ENCODE results near the gene BMPER.

Gene BMPER

DNA sequence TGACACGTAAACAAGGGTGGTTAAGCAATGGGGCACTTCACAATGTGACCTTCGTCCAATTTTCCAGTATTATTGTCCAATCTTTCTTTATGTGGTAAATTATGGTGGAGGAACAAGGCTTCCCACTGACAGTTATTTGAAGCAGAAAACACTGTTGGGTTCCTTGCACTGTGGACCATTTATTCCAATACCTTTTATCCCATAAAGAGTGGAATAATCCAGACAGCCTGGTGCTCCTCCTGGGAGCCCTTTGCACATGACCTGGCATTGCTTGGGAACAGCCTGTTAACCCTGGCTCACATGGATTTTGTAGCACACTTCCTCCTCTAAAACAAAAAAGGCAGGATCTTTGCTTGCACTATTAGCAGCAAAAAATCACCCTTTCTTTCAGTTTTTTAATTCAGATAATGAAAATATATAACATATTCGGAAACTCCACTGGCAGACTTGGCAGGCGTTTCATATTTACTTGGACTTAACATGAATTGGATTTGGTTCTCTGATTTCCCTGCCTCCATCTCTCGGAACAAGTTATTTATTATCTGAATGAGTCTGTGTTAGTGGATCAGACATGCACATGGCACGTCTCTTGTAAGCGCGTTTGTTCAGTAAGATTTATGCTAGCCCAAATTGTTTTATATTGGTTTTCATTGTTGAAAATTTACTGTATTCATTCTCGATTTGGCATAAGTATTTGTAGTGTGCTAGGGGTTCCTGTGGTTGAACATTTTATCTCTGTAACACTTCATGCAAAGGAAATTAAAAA, 59.3 kb downstream of the BMPER start:
- no peak overlapping the region for H3K4me3 ChIP-seq (ENCODE audit: low read length in 2 of 2)
- no peaks in the 10 kb centered on the region for H3K27me3 ChIP-seq (ENCODE audit: control insufficient read depth in 2 of 2, insufficient read depth in 2 of 2, low read length in 2 of 2)
- H3K4me1 ChIP-seq (ENCODE audit: control insufficient read depth in 2 of 2, insufficient read depth in 2 of 2, low read length in 2 of 2): no peaks in the 10 kb centered on the region
- H3K9me3 ChIP-seq (ENCODE audit: control insufficient read depth in 2 of 2, low read length in 2 of 2): no peaks in the 10 kb centered on the region
- H3K36me3 ChIP-seq (ENCODE audit: control insufficient read depth in 2 of 2, insufficient read depth in 2 of 2, low read length in 2 of 2): no peaks in the 10 kb centered on the region
- no peak overlapping the region for H3K27ac ChIP-seq (ENCODE audit: low read depth in 2 of 2, low read length in 2 of 2)
- H3K9ac ChIP-seq (ENCODE audit: low read depth in 1 of 2, low read length in 2 of 2): no peak overlapping the region

DNA sequence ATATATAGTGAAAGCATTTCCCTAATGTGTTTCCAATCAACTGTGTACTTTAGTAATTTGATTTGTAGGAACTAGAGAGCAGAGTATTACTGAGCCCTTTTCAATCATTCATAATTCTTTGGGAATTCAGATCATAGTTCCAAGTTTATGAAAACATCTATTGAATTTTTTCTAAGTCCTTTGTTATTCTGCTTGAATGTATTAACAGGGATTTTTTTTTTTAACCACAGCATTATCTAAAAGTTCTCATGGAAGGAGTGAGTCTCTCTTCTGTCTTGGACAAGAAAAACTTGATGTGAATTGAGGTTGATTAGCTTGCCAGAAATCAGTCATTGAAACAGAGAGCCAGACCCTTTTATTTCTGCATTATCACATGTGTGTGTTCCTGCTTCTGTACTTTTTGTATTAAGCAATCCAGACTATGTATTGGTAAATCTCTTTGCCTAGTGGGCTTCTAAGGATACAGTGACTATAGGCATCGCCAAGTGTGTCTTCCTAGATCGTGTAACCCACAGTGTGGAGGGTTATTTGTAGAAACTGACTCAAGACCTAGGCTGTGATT, 59.9 kb downstream of the BMPER start:
- no peak overlapping the region for H3K4me3 ChIP-seq (ENCODE audit: low read length in 2 of 2)
- H3K9me3 ChIP-seq (ENCODE audit: control insufficient read depth in 2 of 2, low read length in 2 of 2): no peaks in the 10 kb centered on the region
- H3K9ac ChIP-seq (ENCODE audit: low read depth in 1 of 2, low read length in 2 of 2): no peak overlapping the region
- H3K27me3 ChIP-seq (ENCODE audit: control insufficient read depth in 2 of 2, insufficient read depth in 2 of 2, low read length in 2 of 2): no peaks in the 10 kb centered on the region
- H3K27ac ChIP-seq (ENCODE audit: low read depth in 2 of 2, low read length in 2 of 2): no peak overlapping the region
- no peaks in the 10 kb centered on the region for H3K36me3 ChIP-seq (ENCODE audit: control insufficient read depth in 2 of 2, insufficient read depth in 2 of 2, low read length in 2 of 2)
- H3K4me1 ChIP-seq (ENCODE audit: control insufficient read depth in 2 of 2, insufficient read depth in 2 of 2, low read length in 2 of 2): no peaks in the 10 kb centered on the region

- H3K4me1 ChIP-seq (ENCODE audit: control insufficient read depth in 2 of 2, insufficient read depth in 2 of 2, low read length in 2 of 2): no peaks in the 10 kb centered on the region
- no peak overlapping the region for H3K9ac ChIP-seq (ENCODE audit: low read depth in 1 of 2, low read length in 2 of 2)
- H3K36me3 ChIP-seq (ENCODE audit: control insufficient read depth in 2 of 2, insufficient read depth in 2 of 2, low read length in 2 of 2): no peaks in the 10 kb centered on the region
- H3K27me3 ChIP-seq (ENCODE audit: control insufficient read depth in 2 of 2, insufficient read depth in 2 of 2, low read length in 2 of 2): no peaks in the 10 kb centered on the region
- H3K4me3 ChIP-seq (ENCODE audit: low read length in 2 of 2): no peak overlapping the region
- no peak overlapping the region for H3K27ac ChIP-seq (ENCODE audit: low read depth in 2 of 2, low read length in 2 of 2)
- H3K9me3 ChIP-seq (ENCODE audit: control insufficient read depth in 2 of 2, low read length in 2 of 2): no peaks in the 10 kb centered on the region
Observed at GRCh38 chr7:33968591-33968990, 63.3 kb downstream of the BMPER start.

GRCh38 chr7:33970536-33970935, 65.2 kb downstream of the BMPER start:
- no peak overlapping the region for H3K9ac ChIP-seq (ENCODE audit: low read depth in 1 of 2, low read length in 2 of 2)

DNA sequence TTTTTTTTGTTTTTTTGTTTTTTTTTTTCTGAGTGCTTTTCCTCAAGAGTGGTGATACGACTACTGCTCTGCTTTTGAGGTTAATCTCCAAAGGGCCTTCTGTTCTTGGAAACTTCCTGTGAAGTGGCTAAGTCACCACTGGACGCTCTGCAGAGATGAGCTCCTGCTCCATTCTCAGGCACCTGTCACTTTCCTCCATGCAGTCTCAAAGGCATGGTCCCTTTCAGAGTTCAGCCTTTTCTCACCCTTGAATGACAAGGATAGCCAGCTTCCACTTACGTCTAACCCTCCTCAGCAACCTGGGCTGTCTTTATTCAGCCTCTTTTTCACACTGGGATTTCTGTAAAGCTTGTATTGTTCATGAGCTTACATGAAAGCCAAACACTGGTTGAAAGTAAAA, 65.8 kb downstream of the BMPER start:
- Histone ChIP-seq H3K4me3 (ENCODE audit: low read length in 2 of 2) (no peak overlapping the region), H3K27me3 (ENCODE audit: control insufficient read depth in 2 of 2, insufficient read depth in 2 of 2, low read length in 2 of 2) (no peaks in the 10 kb centered on the region), H3K36me3 (ENCODE audit: control insufficient read depth in 2 of 2, insufficient read depth in 2 of 2, low read length in 2 of 2) (no peaks in the 10 kb centered on the region), H3K4me1 (ENCODE audit: control insufficient read depth in 2 of 2, insufficient read depth in 2 of 2, low read length in 2 of 2) (no peaks in the 10 kb centered on the region), H3K27ac (ENCODE audit: low read depth in 2 of 2, low read length in 2 of 2) (no peak overlapping the region), H3K9ac (ENCODE audit: low read depth in 1 of 2, low read length in 2 of 2) (no peak overlapping the region), H3K9me3 (ENCODE audit: control insufficient read depth in 2 of 2, low read length in 2 of 2) (no peaks in the 10 kb centered on the region)

More at GRCh38 chr7:33970536-33970935, 65.2 kb downstream of the BMPER start:
- no peaks in the 10 kb centered on the region for H3K4me1 ChIP-seq (ENCODE audit: control insufficient read depth in 2 of 2, insufficient read depth in 2 of 2, low read length in 2 of 2)
- no peak overlapping the region for H3K4me3 ChIP-seq (ENCODE audit: low read length in 2 of 2)
- H3K27me3 ChIP-seq (ENCODE audit: control insufficient read depth in 2 of 2, insufficient read depth in 2 of 2, low read length in 2 of 2): no peaks in the 10 kb centered on the region
- no peak overlapping the region for H3K27ac ChIP-seq (ENCODE audit: low read depth in 2 of 2, low read length in 2 of 2)
- no peaks in the 10 kb centered on the region for H3K36me3 ChIP-seq (ENCODE audit: control insufficient read depth in 2 of 2, insufficient read depth in 2 of 2, low read length in 2 of 2)
- no peaks in the 10 kb centered on the region for H3K9me3 ChIP-seq (ENCODE audit: control insufficient read depth in 2 of 2, low read length in 2 of 2)

DNA sequence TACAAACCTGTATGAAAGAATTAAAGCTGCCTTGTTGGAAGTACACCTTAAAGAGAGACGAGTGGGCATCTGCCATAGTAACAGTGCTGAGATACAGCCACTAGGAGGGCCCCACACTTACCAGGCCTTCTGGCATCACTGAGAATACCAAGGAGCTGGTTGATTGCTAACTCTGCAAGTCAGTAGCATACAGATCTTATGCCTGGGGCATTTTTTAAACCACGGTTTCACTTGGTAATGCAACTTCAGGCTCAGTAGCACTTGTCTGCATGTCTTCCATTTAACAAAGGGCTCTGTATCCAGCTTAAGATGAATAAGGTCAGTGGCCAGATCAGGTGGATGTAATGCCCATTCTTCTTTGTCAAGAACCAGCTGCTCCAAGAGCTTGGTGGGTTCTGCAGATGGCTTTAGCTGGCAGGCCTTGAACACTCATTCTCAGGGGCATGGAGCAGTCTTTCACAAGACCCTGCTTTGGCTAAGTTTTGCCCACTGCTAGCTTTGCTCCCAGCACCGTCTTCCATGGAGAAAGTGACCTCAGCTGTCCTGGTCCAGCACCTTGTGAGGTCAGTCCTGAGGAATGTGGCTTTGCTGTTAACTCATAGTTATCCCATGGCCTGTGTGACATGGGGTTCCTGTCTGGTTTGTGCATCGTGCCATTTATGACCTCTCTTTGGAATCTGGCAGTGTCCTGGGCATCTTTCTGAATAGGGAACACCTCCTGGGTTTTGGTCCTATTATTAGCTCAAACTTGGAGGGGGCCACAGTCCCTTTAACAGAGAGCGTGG, 68.1 kb downstream of the BMPER start:
- Histone ChIP-seq H3K36me3 (ENCODE audit: control insufficient read depth in 2 of 2, insufficient read depth in 2 of 2, low read length in 2 of 2) (no peaks in the 10 kb centered on the region), H3K27me3 (ENCODE audit: control insufficient read depth in 2 of 2, insufficient read depth in 2 of 2, low read length in 2 of 2) (no peaks in the 10 kb centered on the region), H3K27ac (ENCODE audit: low read depth in 2 of 2, low read length in 2 of 2) (no peak overlapping the region), H3K9ac (ENCODE audit: low read depth in 1 of 2, low read length in 2 of 2) (no peak overlapping the region), H3K9me3 (ENCODE audit: control insufficient read depth in 2 of 2, low read length in 2 of 2) (no peaks in the 10 kb centered on the region), H3K4me1 (ENCODE audit: control insufficient read depth in 2 of 2, insufficient read depth in 2 of 2, low read length in 2 of 2) (no peaks in the 10 kb centered on the region), H3K4me3 (ENCODE audit: low read length in 2 of 2) (no peak overlapping the region)

- H3K4me3 ChIP-seq (ENCODE audit: low read length in 2 of 2): no peak overlapping the region
- no peak overlapping the region for H3K9ac ChIP-seq (ENCODE audit: low read depth in 1 of 2, low read length in 2 of 2)
- H3K9me3 ChIP-seq (ENCODE audit: control insufficient read depth in 2 of 2, low read length in 2 of 2): no peaks in the 10 kb centered on the region
- no peaks in the 10 kb centered on the region for H3K36me3 ChIP-seq (ENCODE audit: control insufficient read depth in 2 of 2, insufficient read depth in 2 of 2, low read length in 2 of 2)
- H3K4me1 ChIP-seq (ENCODE audit: control insufficient read depth in 2 of 2, insufficient read depth in 2 of 2, low read length in 2 of 2): no peaks in the 10 kb centered on the region
- no peak overlapping the region for H3K27ac ChIP-seq (ENCODE audit: low read depth in 2 of 2, low read length in 2 of 2)
- no peaks in the 10 kb centered on the region for H3K27me3 ChIP-seq (ENCODE audit: control insufficient read depth in 2 of 2, insufficient read depth in 2 of 2, low read length in 2 of 2)
Observed at GRCh38 chr7:33979300-33979806, 74.0 kb downstream of the BMPER start.

DNA sequence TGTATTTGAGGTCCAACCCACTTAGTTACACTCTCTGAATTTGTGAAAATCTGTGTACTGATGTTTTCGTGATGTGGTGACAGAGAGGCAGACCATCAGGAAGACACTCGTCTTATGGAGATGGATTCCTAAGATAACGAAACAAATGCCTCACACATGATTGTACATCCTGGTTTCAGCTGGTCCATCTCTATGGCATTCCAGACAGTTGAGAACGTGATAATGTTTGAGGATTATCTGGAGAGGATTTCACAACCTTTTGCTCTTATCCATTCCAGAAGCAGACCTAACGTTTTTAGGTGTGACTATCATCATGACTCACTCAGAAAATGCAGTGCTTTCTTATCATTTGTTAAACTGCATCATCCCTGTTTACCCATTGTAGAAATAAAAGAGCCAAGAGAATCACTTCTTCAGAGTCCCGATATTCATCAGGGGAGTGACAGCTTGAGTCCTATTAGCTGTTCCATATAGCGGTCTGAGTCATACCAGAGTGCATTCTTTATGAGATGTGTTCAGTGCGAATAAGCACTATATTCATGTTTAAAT, 74.5 kb downstream of the BMPER start:
- H3K36me3 ChIP-seq (ENCODE audit: control insufficient read depth in 2 of 2, insufficient read depth in 2 of 2, low read length in 2 of 2): no peaks in the 10 kb centered on the region
- no peak overlapping the region for H3K9ac ChIP-seq (ENCODE audit: low read depth in 1 of 2, low read length in 2 of 2)
- H3K4me1 ChIP-seq (ENCODE audit: control insufficient read depth in 2 of 2, insufficient read depth in 2 of 2, low read length in 2 of 2): no peaks in the 10 kb centered on the region
- H3K4me3 ChIP-seq (ENCODE audit: low read length in 2 of 2): no peak overlapping the region
- H3K27ac ChIP-seq (ENCODE audit: low read depth in 2 of 2, low read length in 2 of 2): no peak overlapping the region
- H3K27me3 ChIP-seq (ENCODE audit: control insufficient read depth in 2 of 2, insufficient read depth in 2 of 2, low read length in 2 of 2): no peaks in the 10 kb centered on the region
- H3K9me3 ChIP-seq (ENCODE audit: control insufficient read depth in 2 of 2, low read length in 2 of 2): no peaks in the 10 kb centered on the region

DNA sequence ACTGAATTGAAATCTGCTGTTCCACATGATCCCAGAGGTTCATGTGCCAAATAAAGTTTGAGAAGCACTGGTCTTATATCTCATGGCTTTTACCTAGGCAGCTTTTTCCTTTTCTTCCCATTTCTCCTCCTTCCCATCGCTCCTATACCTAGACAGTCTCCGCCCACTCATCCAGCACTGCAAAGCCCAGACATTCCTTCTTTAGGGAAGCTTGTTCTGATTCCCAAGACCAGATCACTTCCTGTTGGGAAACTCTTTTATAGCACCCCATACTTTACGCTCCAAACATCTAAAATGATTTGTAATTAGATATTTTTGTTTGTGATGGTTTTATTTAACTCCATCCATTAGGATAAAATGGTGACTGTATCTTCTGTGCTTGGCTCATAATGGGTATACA, 75.9 kb downstream of the BMPER start:
- Histone ChIP-seq H3K9me3 (ENCODE audit: control insufficient read depth in 2 of 2, low read length in 2 of 2) (no peaks in the 10 kb centered on the region), H3K27ac (ENCODE audit: low read depth in 2 of 2, low read length in 2 of 2) (no peak overlapping the region), H3K36me3 (ENCODE audit: control insufficient read depth in 2 of 2, insufficient read depth in 2 of 2, low read length in 2 of 2) (no peaks in the 10 kb centered on the region), H3K4me1 (ENCODE audit: control insufficient read depth in 2 of 2, insufficient read depth in 2 of 2, low read length in 2 of 2) (no peaks in the 10 kb centered on the region), H3K4me3 (ENCODE audit: low read length in 2 of 2) (no peak overlapping the region), H3K9ac (ENCODE audit: low read depth in 1 of 2, low read length in 2 of 2) (no peak overlapping the region), H3K27me3 (ENCODE audit: control insufficient read depth in 2 of 2, insufficient read depth in 2 of 2, low read length in 2 of 2) (no peaks in the 10 kb centered on the region)
